Endothelial cell (in vitro differentiated cells): ENCODE measurements around the gene TIMM10. TPM values are rescaled to one million over a fixed set of nuclear protein-coding genes. Genes with fewer than 3 reads are reported as not detected.
A peak's percentile ranks its signal among the peaks of the same experiment; 100 is the strongest.

ENCODE experiments used
- DNase-seq: peaks from one replicate; pipeline ENCODE4 v3.0.0; 2021; ENCODE audit warnings: low spot score
- H3K27ac Mint-ChIP-seq: one replicate; pipeline ENCODE4 v1.8.0; 2021; ENCODE audit warnings: mixed read lengths, inconsistent platforms; ENCODE audit not compliant: unreplicated experiment
- H3K27me3 Mint-ChIP-seq: one replicate; pipeline ENCODE4 v1.8.0; 2021; ENCODE audit warnings: mild to moderate bottlenecking, moderate library complexity, mixed read lengths, inconsistent platforms; ENCODE audit not compliant: unreplicated experiment
- H3K36me3 Mint-ChIP-seq: one replicate; pipeline ENCODE4 v1.8.0; 2021; ENCODE audit warnings: mild to moderate bottlenecking, low read depth, mixed read lengths, inconsistent platforms; ENCODE audit not compliant: unreplicated experiment
- H3K4me1 Mint-ChIP-seq: one replicate; pipeline ENCODE4 v1.8.0; 2021; ENCODE audit warnings: mild to moderate bottlenecking, mixed read lengths, inconsistent platforms; ENCODE audit not compliant: unreplicated experiment
- H3K4me3 Mint-ChIP-seq: one replicate; pipeline ENCODE4 v1.8.0; 2021; ENCODE audit warnings: mild to moderate bottlenecking, mixed read lengths, inconsistent platforms; ENCODE audit not compliant: unreplicated experiment
- H3K9me3 Mint-ChIP-seq: one replicate; pipeline ENCODE4 v1.8.0; 2021; ENCODE audit warnings: mixed read lengths, inconsistent platforms; ENCODE audit not compliant: unreplicated experiment
- CTCF ChIP-seq: fragments of 200-600 bp; sonication (generic); IDR thresholded peaks from one replicate; pipeline ENCODE4 v1.5.0; 2021; ENCODE audit warnings: antibody characterized with exemption; ENCODE audit not compliant: unreplicated experiment
- total RNA-seq: library from RNA; stranded (reverse); fragmentation: NEBNext Ultra II Directional; extraction: Animal tissue kit (Norgen Biotek cat#: 25700); gene quantifications from one replicate; pipeline ENCODE4 v1.2.1, GENCODE V29; 2021; ENCODE audit not compliant: unreplicated experiment

The TIMM10 gene
- total RNA-seq, 1 donor from 2014 or later: 60.2 TPM

DNA sequence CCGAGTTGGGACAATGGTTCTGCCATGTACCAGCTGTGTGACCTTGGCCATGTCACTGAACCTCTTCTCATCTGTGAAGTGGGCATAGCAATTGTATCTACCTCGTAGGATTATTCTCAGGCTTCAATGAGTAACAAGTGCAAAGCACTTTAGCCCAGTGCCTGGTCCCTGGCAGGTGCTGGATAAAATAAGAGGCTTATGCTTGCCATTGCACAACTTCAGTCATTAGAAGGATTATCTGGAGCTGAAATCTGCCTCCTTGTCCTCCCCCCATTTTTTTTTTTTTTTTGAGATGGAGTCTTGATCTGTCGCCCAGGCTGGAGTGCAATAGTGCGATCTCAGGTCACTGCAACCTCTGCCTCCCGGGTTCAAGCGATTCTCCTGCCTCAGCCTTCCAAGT is 14.0 kb upstream of the TIMM10 start:
- Mint-ChIP-seq H3K36me3 (peaks cover 15% of the 10 kb centered on the region), H3K4me1 (peaks cover 19% of the 10 kb centered on the region), H3K27me3 (peaks cover 1% of the 10 kb centered on the region), H3K27ac (no peak overlapping the region), H3K9me3 (no peaks in the 10 kb centered on the region), H3K4me3 (no peak overlapping the region)
- no peak for DNase-seq
- no peak for TF ChIP-seq CTCF

DNA sequence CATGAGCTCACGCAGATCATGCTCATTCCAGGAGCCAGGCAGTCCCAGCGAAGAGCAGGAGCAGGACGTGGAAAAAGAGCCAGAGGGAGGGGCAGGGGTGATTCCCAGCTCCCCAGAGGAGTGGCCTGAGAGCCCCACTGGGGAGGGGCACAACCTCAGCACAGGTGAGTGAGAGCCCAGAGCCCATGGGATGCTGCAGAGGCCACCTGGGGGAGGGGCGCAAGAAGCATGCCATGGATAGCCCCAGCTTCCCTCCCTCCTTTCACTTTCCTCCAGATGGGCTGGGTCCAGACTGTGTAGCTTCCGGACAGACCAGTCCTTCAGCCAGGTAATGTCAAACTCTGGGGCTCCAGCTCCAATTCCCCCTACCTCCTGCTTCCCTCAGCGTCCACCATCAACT is 13.0 kb upstream of the TIMM10 start:
- Mint-ChIP-seq H3K4me1 (peaks cover 27% of the 10 kb centered on the region), H3K9me3 (no peaks in the 10 kb centered on the region), H3K27ac (no peak overlapping the region), H3K4me3 (no peak overlapping the region), H3K36me3 (peaks cover 14% of the 10 kb centered on the region), H3K27me3 (peaks cover 1% of the 10 kb centered on the region)
- DNase-seq: no peak
- no peak for TF ChIP-seq CTCF

GRCh38 chr11:57542582-57542981 is 12.0 kb upstream of the TIMM10 start:
- no peaks in the 10 kb centered on the region for H3K9me3 Mint-ChIP-seq
- no peak for TF ChIP-seq CTCF
- H3K27me3 Mint-ChIP-seq: peaks cover 3% of the 10 kb centered on the region
- no peak for DNase-seq
- H3K36me3 Mint-ChIP-seq: peaks cover 13% of the 10 kb centered on the region
- H3K4me1 Mint-ChIP-seq: peaks cover 38% of the 10 kb centered on the region
- peak overlapping the region; percentile 68 for H3K4me3 Mint-ChIP-seq
- H3K27ac Mint-ChIP-seq: no peak overlapping the region

GRCh38 chr11:57541169-57541568 is 10.6 kb upstream of the TIMM10 start:
- peaks cover 13% of the 10 kb centered on the region for H3K36me3 Mint-ChIP-seq
- H3K27me3 Mint-ChIP-seq: peaks cover 9% of the 10 kb centered on the region
- no peak overlapping the region for H3K4me3 Mint-ChIP-seq
- H3K9me3 Mint-ChIP-seq: no peaks in the 10 kb centered on the region
- H3K4me1 Mint-ChIP-seq: peaks cover 50% of the 10 kb centered on the region
- DNase-seq: no peak
- H3K27ac Mint-ChIP-seq: no peak overlapping the region
- no peak for TF ChIP-seq CTCF

GRCh38 chr11:57539342-57539741 is 8.8 kb upstream of the TIMM10 start:
- peaks cover 56% of the 10 kb centered on the region for H3K4me1 Mint-ChIP-seq
- no peaks in the 10 kb centered on the region for H3K9me3 Mint-ChIP-seq
- TF ChIP-seq CTCF: no peak
- no peak for DNase-seq
- peaks cover 13% of the 10 kb centered on the region for H3K36me3 Mint-ChIP-seq
- no peak overlapping the region for H3K4me3 Mint-ChIP-seq
- H3K27me3 Mint-ChIP-seq: peaks cover 12% of the 10 kb centered on the region
- no peak overlapping the region for H3K27ac Mint-ChIP-seq
